Thymus (tissue), 14 donors: ENCODE results near the gene LITAF. TPM values are rescaled to one million over a fixed set of nuclear protein-coding genes. Genes with fewer than 3 reads are reported as not detected.
A peak's percentile ranks its signal among the peaks of the same experiment; 100 is the strongest.

Experiments used
- DNase-seq, 9 donors: peaks; one replicate each; pipeline ENCODE4 v3.0.0-alpha.2; 2013; ENCODE audit warnings: low spot score in 9 of 9, low read depth in 6 of 9, missing footprints in 1 of 9
- H3K27ac ChIP-seq, 2 donors: one replicate each; pipeline ENCODE4 v1.5.1; 2013; ENCODE audit warnings: control low read depth in 1 of 2, low read depth in 1 of 2, low read length in 1 of 2, mild to moderate bottlenecking in 1 of 2, moderate library complexity in 1 of 2
- H3K27me3 ChIP-seq, 2 donors: one replicate each; pipeline ENCODE4 v1.5.1; 2013; ENCODE audit warnings: low read length in 1 of 2; ENCODE audit not compliant: control insufficient read depth in 2 of 2, insufficient read depth in 1 of 2
- H3K36me3 ChIP-seq, 2 donors: one replicate each; pipeline ENCODE4 v1.5.1; 2013; ENCODE audit warnings: low read length in 1 of 2, mild to moderate bottlenecking in 1 of 2, moderate library complexity in 1 of 2; ENCODE audit not compliant: control insufficient read depth in 2 of 2, insufficient read depth in 2 of 2
- H3K4me1 ChIP-seq, 2 donors: one replicate each; pipeline ENCODE4 v1.5.1; 2013; ENCODE audit warnings: low read length in 2 of 2; ENCODE audit not compliant: control insufficient read depth in 2 of 2, insufficient read depth in 2 of 2
- H3K4me3 ChIP-seq, 2 donors: one replicate each; pipeline ENCODE4 v1.5.1; 2013; ENCODE audit warnings: low read length in 2 of 2, control low read depth in 1 of 2, mild to moderate bottlenecking in 1 of 2
- H3K9me3 ChIP-seq, 2 donors: one replicate each; pipeline ENCODE4 v1.5.1; 2013; ENCODE audit warnings: low read length in 1 of 2, mild to moderate bottlenecking in 1 of 2; ENCODE audit not compliant: control insufficient read depth in 2 of 2, insufficient read depth in 1 of 2
- WGBS: extraction: QIAGEN DNeasy Blood & Tissue Kit; methylation state at CpG from one replicate; pipeline ENCODE4 v1.1.7; 2013; 5-methylcytosine and 5-hydroxymethylcytosine counted together
- long read RNA-seq, 10 donors: transcript quantifications; one replicate each; lab custom pipeline, GENCODE V29; 2026
- polyA plus RNA-seq: library from polyadenylated mRNA; stranded (reverse); fragments of 200-250 nt; gene quantifications from one replicate; pipeline ENCODE4 v1.2.3, GENCODE V29; 2013
- total RNA-seq: library from RNA; stranded (reverse); fragments of 120-200 nt; gene quantifications from one replicate; pipeline ENCODE4 v1.2.4, GENCODE V29; 2013
- donor health status: healthy.

The LITAF gene
- total RNA-seq (37.1 TPM), polyA plus RNA-seq (95.0 TPM)
- long read RNA-seq, donor 1, partial matches to known transcripts, result 0 of 2 reads
- long read RNA-seq, donor 1, other reads (novel, unspliced or antisense), result 0 of 2 reads
- long read RNA-seq, donor 2, result 0 reads
- long read RNA-seq, donor 3, transcript LITAF-221 (4 exons, 2,467 nt), result major isoform, 12 of 26 reads
- long read RNA-seq, donor 3, partial matches to known transcripts, result 10 of 26 reads
- long read RNA-seq, donor 3, other reads (novel, unspliced or antisense), result 0 of 26 reads
- long read RNA-seq, donor 4, transcript LITAF-221 (4 exons, 2,467 nt), result major isoform, 15 of 40 reads
- long read RNA-seq, donor 4, partial matches to known transcripts, result 20 of 40 reads
- long read RNA-seq, donor 4, other reads (novel, unspliced or antisense), result 0 of 40 reads
- long read RNA-seq, donor 5, transcript LITAF-221 (4 exons, 2,467 nt), result major isoform, 40 of 95 reads
- long read RNA-seq, donor 5, transcript LITAF-205 (4 exons, 1,118 nt), result minor isoform, 9 of 95 reads
- long read RNA-seq, donor 5, partial matches to known transcripts, result 41 of 95 reads
- long read RNA-seq, donor 5, other reads (novel, unspliced or antisense), result 0 of 95 reads
- long read RNA-seq, donor 6, transcript LITAF-221 (4 exons, 2,467 nt), result major isoform, 22 of 38 reads
- long read RNA-seq, donor 6, transcript LITAF-205 (4 exons, 1,118 nt), result minor isoform, 5 of 38 reads
- long read RNA-seq, donor 6, partial matches to known transcripts, result 10 of 38 reads
- long read RNA-seq, donor 6, other reads (novel, unspliced or antisense), result 0 of 38 reads
- long read RNA-seq, donor 7, transcript LITAF-221 (4 exons, 2,467 nt), result major isoform, 43 of 78 reads
- long read RNA-seq, donor 7, transcript LITAF-214 (2 exons, 486 nt), result minor isoform, 5 of 78 reads
- long read RNA-seq, donor 7, partial matches to known transcripts, result 24 of 78 reads
- long read RNA-seq, donor 7, other reads (novel, unspliced or antisense), result 0 of 78 reads
- long read RNA-seq, donor 8, transcript LITAF-221 (4 exons, 2,467 nt), result major isoform, 12 of 22 reads
- long read RNA-seq, donor 8, partial matches to known transcripts, result 6 of 22 reads
- long read RNA-seq, donor 8, other reads (novel, unspliced or antisense), result 0 of 22 reads
- long read RNA-seq, donor 9, transcript LITAF-221 (4 exons, 2,467 nt), result major isoform, 12 of 25 reads
- long read RNA-seq, donor 9, partial matches to known transcripts, result 9 of 25 reads
- long read RNA-seq, donor 9, other reads (novel, unspliced or antisense), result 0 of 25 reads
- long read RNA-seq, donor 10, transcript LITAF-221 (4 exons, 2,467 nt), result major isoform, 15 of 49 reads
- long read RNA-seq, donor 10, partial matches to known transcripts, result 25 of 49 reads
- long read RNA-seq, donor 10, other reads (novel, unspliced or antisense), result 0 of 49 reads

DNA sequence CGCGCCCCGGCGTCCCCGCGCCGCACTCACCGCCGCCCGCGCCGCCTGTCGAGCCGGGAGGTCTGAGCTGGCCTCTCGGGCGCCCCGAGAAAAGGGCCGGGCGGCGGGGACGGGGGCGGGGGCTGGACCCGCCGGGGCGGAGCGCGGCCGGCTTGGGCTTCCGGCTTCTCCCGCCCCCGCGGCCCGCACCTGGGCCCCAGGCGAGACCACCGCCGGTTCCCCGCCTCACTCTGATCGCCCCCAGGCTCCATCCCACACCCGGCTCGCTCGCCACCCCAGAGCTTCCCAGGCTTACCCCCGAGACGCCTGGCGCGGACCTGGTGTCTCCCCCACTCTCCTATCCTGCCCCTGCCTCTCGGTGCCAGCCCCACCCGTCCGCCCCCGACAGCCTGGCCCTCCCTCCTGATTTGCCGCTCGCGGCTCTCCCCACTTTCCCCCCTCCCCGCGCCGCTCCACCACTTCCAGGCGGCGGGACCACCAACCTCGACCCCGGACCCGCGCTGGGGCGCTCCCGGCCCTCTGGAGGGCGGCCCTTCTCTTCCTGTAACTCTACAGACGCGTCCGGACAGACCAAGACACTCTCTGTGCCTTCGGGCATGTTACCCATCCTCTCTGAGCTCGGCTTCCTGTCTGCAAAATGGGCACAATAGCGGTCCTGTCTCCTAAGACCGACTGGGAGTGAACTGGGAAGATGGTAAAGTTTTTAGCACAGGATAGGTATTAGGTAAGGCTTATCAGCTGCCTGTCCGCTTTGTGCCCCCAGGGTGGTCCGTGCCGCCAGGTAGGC is at the start of gene LITAF:
TSS of gene LITAF (minus strand) at position 64 of the 787 bp plus-strand sequence. CDS start 30,189 bp downstream, outside the sequence.
- peak in 2 of 9 donors; percentile 27 to 53 for DNase-seq
- Histone ChIP-seq H3K4me3 (peak within 1 kb of the TSS; percentile 51 to 82), H3K36me3 (no peaks in the 10 kb centered on the region), H3K9me3 (no peaks in the 10 kb centered on the region), H3K27me3 (peaks cover 0 to 26% of the 10 kb centered on the region in 2 donors), H3K4me1 (peaks cover 28 to 40% of the 10 kb centered on the region in 2 donors), H3K27ac (peak within 1 kb of the TSS; percentile 60 to 87)
- 5% methylated on average over 74 of the region's 74 CpGs for WGBS

DNA sequence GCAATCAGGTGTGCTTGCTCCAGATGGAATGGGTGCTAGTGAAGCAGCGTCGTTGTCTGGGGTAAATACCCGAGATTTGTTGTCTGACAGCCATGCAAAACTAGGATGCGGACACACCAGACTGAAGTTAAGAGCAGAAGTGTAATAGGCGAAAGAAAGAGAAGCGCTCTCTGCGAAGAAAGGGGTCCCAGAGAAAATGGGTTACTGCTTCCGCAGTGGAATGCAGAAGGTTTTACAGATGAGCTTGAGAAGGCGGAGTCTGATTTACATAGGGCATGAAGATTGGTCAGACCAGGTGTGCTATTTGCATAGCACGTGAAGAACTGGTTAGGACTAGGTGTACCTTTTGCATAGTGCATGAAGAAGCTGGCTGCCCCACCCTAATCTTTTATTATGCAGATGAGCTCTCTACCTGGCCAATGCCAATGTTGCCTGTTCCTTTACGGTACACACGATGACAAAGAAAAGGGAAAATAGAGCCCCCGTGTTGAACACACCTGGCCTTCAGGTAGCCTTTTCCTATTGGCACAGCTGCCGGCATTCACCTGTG is 49.5 kb upstream of the LITAF start:
- Histone ChIP-seq H3K9me3 (peaks cover 0 to 4% of the 10 kb centered on the region in 2 donors), H3K36me3 (no peaks in the 10 kb centered on the region), H3K27ac (no peak overlapping the region), H3K4me3 (no peak overlapping the region), H3K4me1 (peaks cover 2 to 31% of the 10 kb centered on the region in 2 donors), H3K27me3 (no peaks in the 10 kb centered on the region)
- 72% methylated on average over 14 of the region's 14 CpGs for WGBS
- DNase-seq, result peak in 3 of 9 donors; percentile 32 to 68 (median 49)

DNA sequence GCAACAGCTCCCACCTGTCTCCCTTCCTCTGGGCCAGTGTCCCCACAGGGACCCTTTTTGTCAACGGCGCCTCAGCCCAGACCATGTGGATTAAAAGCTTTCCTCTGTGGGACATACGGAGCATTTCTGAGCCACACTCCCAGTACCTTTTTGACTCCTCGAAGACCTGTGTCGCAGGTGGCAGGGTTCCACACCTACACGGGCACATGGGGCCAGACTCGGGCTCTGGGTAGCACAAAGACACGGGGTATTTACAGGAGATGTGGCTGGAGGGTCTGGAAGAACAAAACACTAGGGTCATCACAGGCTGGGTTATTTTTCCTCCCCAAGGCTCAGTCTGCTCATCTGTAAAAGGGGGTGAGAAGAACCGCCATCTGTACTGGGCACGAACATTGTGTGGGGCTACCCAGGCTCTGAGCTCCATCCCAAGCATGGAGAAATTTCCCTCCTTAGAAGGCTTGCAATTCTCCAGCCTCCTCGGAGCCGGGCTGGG is 49.0 kb upstream of the LITAF start:
- H3K4me3 ChIP-seq, result no peak overlapping the region
- WGBS, result 89% methylated on average over 12 of the region's 12 CpGs
- no peaks in the 10 kb centered on the region for H3K27me3 ChIP-seq
- no peak for DNase-seq
- no peaks in the 10 kb centered on the region for H3K36me3 ChIP-seq
- peaks cover 0 to 3% of the 10 kb centered on the region in 2 donors for H3K9me3 ChIP-seq
- H3K4me1 ChIP-seq, result peaks cover under 1 to 31% of the 10 kb centered on the region in 2 donors
- no peak overlapping the region for H3K27ac ChIP-seq

DNA sequence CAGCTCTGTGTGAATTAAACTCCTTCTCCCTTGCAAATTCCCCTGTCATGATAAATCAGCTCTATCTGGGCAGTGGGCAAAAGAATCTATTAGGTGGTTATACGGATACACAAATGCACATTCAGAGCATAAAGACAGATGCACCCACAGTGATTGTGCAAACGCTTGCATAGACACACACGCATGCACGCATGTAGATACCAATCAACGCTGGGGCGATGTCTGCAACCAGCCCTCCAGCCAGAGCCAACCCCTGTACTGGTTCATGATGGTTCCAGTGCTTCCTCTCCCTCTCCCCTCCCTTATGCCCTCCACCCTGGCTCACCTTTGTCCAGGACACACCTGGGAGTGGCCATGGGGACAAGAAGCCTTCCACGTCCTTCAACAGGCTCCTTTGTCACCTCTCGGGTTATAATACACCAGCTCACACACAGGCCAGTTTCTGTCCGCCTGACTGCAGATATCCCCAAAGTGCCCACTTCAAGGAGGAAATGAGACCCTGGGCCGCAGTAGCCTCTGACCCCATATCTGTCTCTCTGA is 48.5 kb upstream of the LITAF start:
- H3K27ac ChIP-seq, result no peak overlapping the region
- H3K27me3 ChIP-seq, result no peaks in the 10 kb centered on the region
- no peak overlapping the region for H3K4me3 ChIP-seq
- 97% methylated on average over 10 of the region's 10 CpGs for WGBS
- H3K36me3 ChIP-seq, result no peaks in the 10 kb centered on the region
- H3K9me3 ChIP-seq, result no peaks in the 10 kb centered on the region
- peaks cover 6 to 31% of the 10 kb centered on the region in 2 donors for H3K4me1 ChIP-seq
- no peak for DNase-seq

DNA sequence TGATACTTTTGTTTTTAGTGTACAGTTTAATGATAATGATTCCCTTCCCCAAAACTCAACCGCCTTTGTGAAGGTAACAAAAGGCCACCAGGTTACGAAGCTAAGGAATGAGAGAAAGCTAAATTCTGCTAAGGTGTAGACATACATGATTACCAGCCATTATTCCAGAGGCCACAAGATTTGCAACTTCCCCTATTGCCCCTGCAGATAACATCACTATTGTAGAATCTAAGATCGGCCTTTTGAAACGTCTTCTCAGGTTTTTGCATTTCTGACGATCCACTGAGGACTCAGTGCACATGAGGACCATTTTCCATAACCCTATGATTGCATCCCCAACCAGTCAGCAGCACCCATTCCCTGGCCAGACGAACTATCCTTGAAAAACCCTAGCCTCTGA is 47.6 kb upstream of the LITAF start:
- no peaks in the 10 kb centered on the region for H3K36me3 ChIP-seq
- DNase-seq, result no peak
- no peak overlapping the region for H3K4me3 ChIP-seq
- no peaks in the 10 kb centered on the region for H3K9me3 ChIP-seq
- no peak overlapping the region for H3K27ac ChIP-seq
- peaks cover 15 to 38% of the 10 kb centered on the region in 2 donors for H3K4me1 ChIP-seq
- WGBS, result 65% methylated on average over 6 of the region's 6 CpGs
- H3K27me3 ChIP-seq, result no peaks in the 10 kb centered on the region

DNA sequence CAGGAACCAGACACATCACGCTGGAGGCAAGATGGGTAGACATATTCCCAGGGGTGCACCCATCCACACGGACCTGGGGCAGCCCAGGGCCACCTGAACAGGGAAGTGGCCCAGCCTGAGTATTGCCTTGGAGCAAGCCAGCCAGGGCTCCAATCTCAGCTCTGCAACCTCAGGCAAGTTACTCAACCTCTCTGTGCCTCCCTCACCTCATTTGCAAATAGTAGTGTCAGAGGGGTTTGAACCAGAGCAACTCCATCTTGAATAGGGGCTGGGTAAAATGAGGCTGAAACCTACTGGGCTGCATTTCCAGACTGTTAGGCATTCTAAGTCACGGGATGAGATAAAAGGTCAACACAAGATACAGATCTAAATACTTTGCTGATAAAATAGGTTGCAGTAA is 46.4 kb upstream of the LITAF start:
- WGBS, result over 99% methylated on average over 3 of the region's 3 CpGs
- Histone ChIP-seq H3K27me3 (no peaks in the 10 kb centered on the region), H3K9me3 (no peaks in the 10 kb centered on the region), H3K27ac (no peak overlapping the region), H3K36me3 (no peaks in the 10 kb centered on the region), H3K4me3 (no peak overlapping the region), H3K4me1 (peaks cover 24 to 50% of the 10 kb centered on the region in 2 donors)
- no peak for DNase-seq

DNA sequence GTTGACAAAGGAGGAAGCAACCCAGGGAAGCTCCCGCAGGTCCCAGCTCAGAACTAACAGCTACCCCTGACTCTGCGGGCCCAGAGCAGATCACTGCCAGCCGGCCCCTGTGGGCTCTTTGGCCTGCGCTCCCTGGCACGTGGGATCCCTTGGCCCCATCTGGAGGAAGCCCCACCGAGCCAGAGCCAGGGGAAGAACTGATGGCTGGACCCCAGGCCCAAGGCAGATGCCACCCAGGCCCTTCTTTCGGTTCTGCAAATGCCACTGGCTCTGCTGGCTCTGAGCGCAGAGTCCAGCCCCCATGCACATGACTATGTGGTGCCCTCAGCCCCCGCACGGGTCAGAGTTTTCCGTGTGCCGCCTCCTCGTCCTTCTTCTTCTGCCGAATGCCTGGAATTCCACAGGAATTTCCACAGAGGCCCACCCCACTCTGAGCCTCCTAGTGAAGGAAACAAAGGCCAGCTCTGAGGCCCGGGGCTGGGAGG is 45.8 kb upstream of the LITAF start:
- H3K36me3 ChIP-seq, result no peaks in the 10 kb centered on the region
- no peak for DNase-seq
- WGBS, result 94% methylated on average over 15 of the region's 15 CpGs
- no peaks in the 10 kb centered on the region for H3K27me3 ChIP-seq
- H3K27ac ChIP-seq, result no peak overlapping the region
- no peak overlapping the region for H3K4me3 ChIP-seq
- H3K9me3 ChIP-seq, result no peaks in the 10 kb centered on the region
- H3K4me1 ChIP-seq, result peaks cover 24 to 52% of the 10 kb centered on the region in 2 donors
